B cell (primary cell): ENCODE data around the gene APOC3. TPM values are rescaled to one million over a fixed set of nuclear protein-coding genes. Genes with fewer than 3 reads are reported as not detected.

Source experiments
- ATAC-seq: fragments of 200-7000 bp; cut with Tn5 transposase; one replicate; pipeline ENCODE4 v1.10.0; 2021; ENCODE audit warnings: low read depth, mild to moderate bottlenecking, moderate number of reproducible peaks, moderate library complexity
- CTCF ChIA-PET: fragments of 350-600 bp; sonication (Branson Sonifier 250); formaldehyde crosslinking; loops from one replicate; lab custom pipeline; 2021; ENCODE audit warnings: antibody characterized with exemption, inconsistent platforms; lab: Charles Lee
- POLR2A ChIA-PET: fragments of 350-600 bp; sonication (Branson Sonifier 250); formaldehyde crosslinking; loops from one replicate; lab custom pipeline; 2021; ENCODE audit warnings: antibody characterized with exemption; lab: Charles Lee
- DNase-seq: peaks from one replicate; pipeline ENCODE4 v3.0.0; 2013
- H2AFZ ChIP-seq: 2 replicates; pipeline ENCODE4 v1.6.1; 2012; ENCODE audit warnings: mild to moderate bottlenecking, low read depth, low read length; ENCODE audit not compliant: insufficient read depth, poor library complexity, severe bottlenecking
- H3K27ac ChIP-seq, 2 donors: 1 replicate in 1 of 2; 2 replicates in 1 of 2; pipeline ENCODE4 v1.5.1; 2012 to 2013; ENCODE audit warnings: low read length in 2 of 2, mild to moderate bottlenecking in 2 of 2, moderate library complexity in 1 of 2
- H3K27me3 ChIP-seq, 4 experiments: fragments of 200-600 bp in 1 of 4; sonication (generic) in 1 of 4; replicated peaks in 1 of 4; 1 replicate in 2 of 4; 2 replicates in 2 of 4; pipeline versions ENCODE4 v1.6.1 to v1.7.0; 2013 to 2016; ENCODE audit warnings: low read length in 3 of 4, mild to moderate bottlenecking in 2 of 4, mixed read lengths in 1 of 4, moderate library complexity in 1 of 4; ENCODE audit not compliant: insufficient read depth in 4 of 4, control insufficient read depth in 3 of 4; ENCODE audit errors: control extremely low read depth in 1 of 4
- H3K36me3 ChIP-seq, 2 experiments: replicated peaks in 1 of 2; 1 replicate in 1 of 2; 2 replicates in 1 of 2; pipeline versions ENCODE4 v1.6.1 to v1.7.1; 2013; ENCODE audit warnings: low read length in 1 of 2; ENCODE audit not compliant: insufficient read depth in 2 of 2, control insufficient read depth in 1 of 2; ENCODE audit errors: control extremely low read depth in 1 of 2, extremely low read depth in 1 of 2
- H3K4me1 ChIP-seq, 2 donors: fragments of 200-600 bp in 1 of 2; sonication (generic) in 1 of 2; 1 replicate in 1 of 2; 2 replicates in 1 of 2; pipeline versions ENCODE4 v1.5.1 to v1.6.1; 2013 to 2017; ENCODE audit warnings: low read length in 2 of 2; ENCODE audit not compliant: control insufficient read depth in 2 of 2, insufficient read depth in 2 of 2
- H3K4me2 ChIP-seq: replicated peaks from 2 replicates; pipeline ENCODE3; 2012; ENCODE audit warnings: mild to moderate bottlenecking, low read depth, low read length; ENCODE audit not compliant: poor library complexity, severe bottlenecking
- H3K4me3 ChIP-seq, 5 experiments: fragments of 200-600 bp in 1 of 5; sonication (generic) in 1 of 5; 1 replicate in 3 of 5; 2 replicates in 2 of 5; pipeline versions ENCODE4 v1.5.1 to v1.7.0; 2011 to 2016; ENCODE audit warnings: low read length in 4 of 5, mild to moderate bottlenecking in 4 of 5, low read depth in 2 of 5, control low read depth in 1 of 5, moderate library complexity in 1 of 5; ENCODE audit not compliant: insufficient read depth in 1 of 5; ENCODE audit errors: control extremely low read depth in 1 of 5, extremely low read depth in 1 of 5
- H3K79me2 ChIP-seq: fragments of 200-600 bp; sonication (generic); one replicate; pipeline ENCODE4 v1.6.0; 2016; ENCODE audit warnings: low read length; ENCODE audit not compliant: control insufficient read depth, insufficient read depth
- H3K9ac ChIP-seq: fragments of 200-600 bp; sonication (generic); 2 replicates; pipeline ENCODE4 v1.6.1; 2017; ENCODE audit warnings: mild to moderate bottlenecking, low read length, moderate library complexity
- H3K9me3 ChIP-seq, 3 donors: one replicate each; pipeline versions ENCODE4 v1.6.1 to v1.7.1; 2013; ENCODE audit warnings: low read length in 2 of 3; ENCODE audit not compliant: control insufficient read depth in 2 of 3, insufficient read depth in 1 of 3; ENCODE audit errors: control extremely low read depth in 1 of 3
- H4K20me1 ChIP-seq: 2 replicates; pipeline ENCODE4 v1.6.0; 2012; ENCODE audit warnings: mild to moderate bottlenecking, low read length; ENCODE audit not compliant: insufficient read depth, control insufficient read depth, poor library complexity, severe bottlenecking
- H3K27ac Mint-ChIP-seq: one replicate; pipeline ENCODE4 v1.8.0; 2021; ENCODE audit warnings: mixed read lengths
- H3K27me3 Mint-ChIP-seq: one replicate; pipeline ENCODE4 v1.8.0; 2021; ENCODE audit warnings: mixed read lengths
- H3K4me1 Mint-ChIP-seq: one replicate; pipeline ENCODE4 v1.8.0; 2021; ENCODE audit warnings: mixed read lengths
- H3K4me3 Mint-ChIP-seq: one replicate; pipeline ENCODE4 v1.8.0; 2021; ENCODE audit warnings: mixed read lengths
- H3K9me3 Mint-ChIP-seq: one replicate; pipeline ENCODE4 v1.8.0; 2022; ENCODE audit warnings: mixed read lengths; ENCODE audit not compliant: insufficient read depth
- CTCF ChIP-seq: fragments of 200-600 bp; IDR thresholded peaks from one replicate; pipeline ENCODE4 v1.8.0; 2022; ENCODE audit warnings: antibody characterized with exemption, mild to moderate bottlenecking
- EZH2 ChIP-seq: IDR thresholded peaks from 2 replicates; pipeline ENCODE4 v1.6.1; 2012; ENCODE audit warnings: borderline replicate concordance, low read depth, mild to moderate bottlenecking, moderate library complexity, low read length; ENCODE audit not compliant: insufficient read depth, poor library complexity, severe bottlenecking
- WGBS: methylation state at CpG from one replicate; pipeline ENCODE4 v1.1.5; 2013; ENCODE audit warnings: missing lambda C conversion rate; ENCODE audit not compliant: insufficient coverage; 5-methylcytosine and 5-hydroxymethylcytosine counted together
- intact Hi-C: fragments of 100-400 bp; cut with micrococcal nuclease; formaldehyde crosslinking; loops from one replicate; pipeline ENCODE4 v1.10.0; 2022
- polyA plus RNA-seq: library from polyadenylated mRNA; depleted of rRNA; stranded (reverse); fragments of >200 nt; gene quantifications from 2 replicates; pipeline ENCODE4 v1.2.3, GENCODE V29; 2012
- total RNA-seq, 2 donors: library from RNA; stranded (reverse); fragments of 120-200 nt in 1 of 2; gene quantifications; 1 replicate in 1 of 2; 2 replicates in 1 of 2; pipeline versions ENCODE4 v1.2.3 to v1.2.4, GENCODE V29; 2013 to 2022

The APOC3 gene
- total and polyA plus RNA-seq, 2 donors (not counting 1 experiment from before 2014, with no cell fraction given) = not detected

GRCh38 chr11:116835042-116835772 is 5.5 kb downstream of the APOC3 start:
- Histone ChIP-seq H3K9ac (peak overlapping the region; percentile 53), H3K27me3 (peaks cover 0 to 4% (median 0%) of the 10 kb centered on the region in 4 experiments), H2AFZ (peak overlapping the region; percentile 64), H4K20me1 (no peaks in the 10 kb centered on the region), H3K4me1 (peaks cover 7 to 14% of the 10 kb centered on the region in 2 donors), H3K4me3 (peak overlapping the region in 4 of 5 experiments; percentile 38 to 61 (median 46)), H3K9me3 (no peaks in the 10 kb centered on the region), H3K79me2 (no peaks in the 10 kb centered on the region), H3K27ac (no peak overlapping the region), H3K4me2 (peak overlapping the region; percentile 78), H3K36me3 (no peaks in the 10 kb centered on the region)
- DNase-seq = peak; percentile 37
- intact Hi-C loops = no loop called here
- TF ChIP-seq EZH2 = no peak
- TF ChIP-seq CTCF = no peak
- ChIA-PET POLR2A (interaction anchor here (0.5 to 0.8 kb wide), 3 partner anchors 63 to 308 kb away, joined by 3 to 4 read pairs (median 4); partner anchors contain the start of gene BUD13), CTCF (interaction anchor here (0.5 to 3.1 kb wide), 17 partner anchors 18 to 466 kb away, joined by 3 to 45 read pairs (median 4); partner anchors contain the start of genes APOA5, BUD13 and ZPR1)
- no peak overlapping the region for H3K27ac Mint-ChIP-seq
- H3K27me3 Mint-ChIP-seq = peaks cover 4% of the 10 kb centered on the region
- H3K4me1 Mint-ChIP-seq = peaks cover 16% of the 10 kb centered on the region
- peak overlapping the region; percentile 83 for H3K4me3 Mint-ChIP-seq
- H3K9me3 Mint-ChIP-seq = no peaks in the 10 kb centered on the region
- no peak for ATAC-seq
- 15% methylated on average over 28 of the region's 28 CpGs for WGBS
